ENCODE measurements around the gene BRD3.

BRD3 gene

DNA sequence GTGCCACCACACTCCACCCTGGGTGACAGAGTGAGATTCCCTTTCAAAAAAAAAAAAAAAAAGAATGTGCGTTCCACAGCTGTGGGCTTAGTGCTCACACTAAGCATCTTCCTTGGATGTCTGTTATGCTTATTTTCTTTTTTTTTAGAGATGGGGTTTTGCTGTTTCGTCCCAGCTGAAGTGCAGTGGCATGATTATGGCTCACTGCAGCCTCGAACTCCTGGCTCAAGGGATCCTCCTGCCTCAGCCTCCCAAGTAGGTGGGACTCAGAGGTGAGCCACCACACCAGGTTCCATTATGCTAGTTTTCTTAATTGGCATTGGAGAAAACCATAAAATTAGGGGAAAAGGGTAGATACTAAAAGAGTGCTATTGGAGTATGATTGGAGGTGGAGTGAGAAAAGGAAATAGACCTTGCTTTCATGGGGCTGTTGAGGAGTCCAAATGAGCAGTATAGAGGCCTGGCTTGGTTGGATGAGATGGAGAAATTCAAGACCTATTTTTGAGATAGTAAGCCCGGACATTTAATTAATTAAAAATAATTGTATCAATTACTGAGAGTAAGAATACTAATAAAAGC, 43.5 kb downstream of the BRD3 start:
- TF ChIP-seq, protein P1, sequence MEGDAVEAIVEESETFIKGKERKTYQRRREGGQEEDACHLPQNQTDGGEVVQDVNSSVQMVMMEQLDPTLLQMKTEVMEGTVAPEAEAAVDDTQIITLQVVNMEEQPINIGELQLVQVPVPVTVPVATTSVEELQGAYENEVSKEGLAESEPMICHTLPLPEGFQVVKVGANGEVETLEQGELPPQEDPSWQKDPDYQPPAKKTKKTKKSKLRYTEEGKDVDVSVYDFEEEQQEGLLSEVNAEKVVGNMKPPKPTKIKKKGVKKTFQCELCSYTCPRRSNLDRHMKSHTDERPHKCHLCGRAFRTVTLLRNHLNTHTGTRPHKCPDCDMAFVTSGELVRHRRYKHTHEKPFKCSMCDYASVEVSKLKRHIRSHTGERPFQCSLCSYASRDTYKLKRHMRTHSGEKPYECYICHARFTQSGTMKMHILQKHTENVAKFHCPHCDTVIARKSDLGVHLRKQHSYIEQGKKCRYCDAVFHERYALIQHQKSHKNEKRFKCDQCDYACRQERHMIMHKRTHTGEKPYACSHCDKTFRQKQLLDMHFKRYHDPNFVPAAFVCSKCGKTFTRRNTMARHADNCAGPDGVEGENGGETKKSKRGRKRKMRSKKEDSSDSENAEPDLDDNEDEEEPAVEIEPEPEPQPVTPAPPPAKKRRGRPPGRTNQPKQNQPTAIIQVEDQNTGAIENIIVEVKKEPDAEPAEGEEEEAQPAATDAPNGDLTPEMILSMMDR (IDR thresholded peaks at IDR 0.05; ENCODE audit: low read depth, low read length) = no peak
- no peak for DNase-seq (ENCODE audit: extremely low read depth, low read depth)

DNA sequence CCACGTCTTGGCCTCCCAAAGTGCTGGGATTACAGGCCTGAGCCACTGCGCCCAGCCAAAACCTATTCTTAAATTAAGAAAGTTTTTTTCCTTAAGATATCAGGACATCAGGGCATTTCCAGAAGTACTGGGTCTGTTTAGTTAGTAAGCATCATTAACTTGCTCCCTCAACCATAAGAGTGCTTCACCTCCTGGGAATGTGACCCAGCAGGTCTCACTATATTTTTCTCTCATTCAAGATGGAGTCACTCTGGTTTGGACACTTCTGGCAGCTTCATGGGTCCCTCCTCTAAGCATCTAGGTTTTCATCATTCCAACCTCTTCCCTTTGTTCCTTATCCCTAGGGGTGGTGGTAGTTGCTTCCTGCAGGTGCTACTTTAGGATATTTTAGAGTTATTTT, 52.9 kb downstream of the BRD3 start:
- no peak for DNase-seq (ENCODE audit: extremely low read depth, low read depth)

DNA sequence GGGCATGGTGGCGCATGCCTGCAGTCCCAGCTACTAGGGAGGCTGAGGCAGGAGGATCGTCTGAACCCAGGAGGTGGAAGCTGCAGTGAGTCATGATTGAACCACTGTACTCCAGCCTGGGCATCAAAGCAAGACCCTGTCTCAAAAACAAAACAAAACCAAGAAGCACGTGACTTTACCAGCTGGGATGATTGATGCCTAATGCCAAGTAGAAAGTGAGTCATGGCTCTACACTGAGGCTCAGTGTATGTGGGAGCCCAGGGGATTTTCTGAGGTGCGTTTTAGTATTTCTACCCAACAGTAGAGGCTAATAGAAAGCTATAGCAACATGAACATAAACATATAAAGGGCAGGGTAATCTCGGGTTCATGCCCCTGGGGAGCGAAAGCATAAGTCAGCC, 56.4 kb downstream of the BRD3 start:
- no peak for DNase-seq (ENCODE audit: extremely low read depth, low read depth)
- TF ChIP-seq, protein P1 (IDR thresholded peaks at IDR 0.05; ENCODE audit: low read depth, low read length) = no peak

More for the DNA sequence above, 52.9 kb downstream of the BRD3 start:
- TF ChIP-seq, protein P1 (IDR thresholded peaks at IDR 0.05; ENCODE audit: low read depth, low read length) = no peak

DNA sequence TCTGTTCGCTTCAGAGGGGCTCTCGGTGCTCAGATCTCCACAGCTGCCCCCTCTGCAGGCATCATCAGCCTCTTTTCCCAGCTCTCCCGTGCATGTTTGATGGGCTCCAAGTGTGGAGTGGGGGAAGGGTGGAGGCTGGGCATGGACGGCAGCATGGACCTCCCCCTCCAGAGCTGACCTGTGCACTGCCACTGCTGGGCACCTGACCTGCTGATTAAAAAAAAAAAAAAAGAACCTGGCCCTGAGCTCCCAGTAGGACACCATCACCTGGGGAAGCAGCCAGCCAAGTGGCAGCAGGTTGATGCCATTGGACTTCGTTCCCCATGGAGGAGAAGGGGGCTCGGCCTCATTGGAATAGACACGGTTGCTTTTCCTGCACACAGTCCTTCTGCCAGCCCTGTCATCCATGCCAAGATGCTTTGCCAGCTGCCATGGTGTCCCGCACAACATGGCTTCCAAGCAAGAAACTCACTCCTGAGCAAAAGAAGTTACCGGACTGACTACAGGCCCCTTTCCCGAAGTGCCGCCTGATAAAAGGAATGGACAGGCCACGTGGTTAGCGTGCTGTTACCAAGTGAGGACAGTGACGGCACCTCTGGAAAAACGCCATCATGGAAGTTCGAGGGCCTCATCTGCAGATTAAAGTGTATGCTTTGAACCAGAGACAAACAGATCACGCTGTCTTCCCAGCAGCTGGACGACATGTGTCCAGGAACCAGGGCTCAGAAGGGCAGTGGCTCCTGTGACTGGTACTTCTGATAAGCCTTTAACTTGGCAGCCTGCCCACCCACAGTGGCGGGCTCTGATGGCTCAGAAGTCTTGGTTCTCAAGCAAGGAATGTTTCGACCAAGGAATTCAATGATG, 57.3 kb downstream of the BRD3 start:
- TF ChIP-seq, protein P1 (IDR thresholded peaks at IDR 0.05; ENCODE audit: low read depth, low read length) = no peak
- DNase-seq (ENCODE audit: extremely low read depth, low read depth) = no peak

DNA sequence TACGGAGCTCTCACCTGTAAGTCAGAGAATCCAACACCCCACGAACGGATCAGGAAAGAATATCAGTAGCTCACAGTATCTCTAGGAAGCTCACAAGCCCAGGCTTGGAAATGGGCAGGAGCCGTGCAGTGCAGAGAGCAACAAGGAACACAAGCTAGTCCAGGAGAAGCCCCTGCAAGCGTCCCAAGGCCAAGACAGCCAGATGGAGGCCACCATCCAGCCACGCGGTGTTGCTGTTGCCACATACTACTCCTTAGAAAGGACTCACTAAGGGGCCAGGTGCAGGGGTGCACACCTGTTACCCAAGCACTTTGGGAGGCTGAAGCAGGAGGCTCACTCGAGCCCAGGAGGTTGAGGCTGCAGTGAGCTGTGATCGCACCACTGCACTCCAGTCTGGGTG, 60.3 kb downstream of the BRD3 start:
- DNase-seq (ENCODE audit: extremely low read depth, low read depth) = no peak
- TF ChIP-seq, protein P1 (IDR thresholded peaks at IDR 0.05; ENCODE audit: low read depth, low read length) = no peak

DNA sequence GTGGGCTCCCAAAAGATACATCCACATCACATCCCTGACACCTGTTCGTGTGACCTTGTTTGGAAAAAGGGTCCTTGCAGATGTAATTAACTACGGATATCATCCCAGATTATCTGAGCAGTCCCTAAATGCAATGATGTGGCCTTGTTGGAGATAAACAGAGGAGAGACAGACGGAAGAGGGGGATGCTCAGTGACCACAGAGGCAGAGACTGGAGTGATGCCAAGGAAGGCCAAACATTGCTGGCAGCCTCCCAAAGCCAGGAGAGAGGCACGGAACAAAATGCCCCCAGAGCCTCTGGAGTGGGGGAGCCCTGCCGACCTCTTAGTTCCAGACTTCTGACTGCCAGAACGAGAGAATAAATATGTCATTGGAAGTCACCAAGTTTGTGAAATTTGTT, 60.7 kb downstream of the BRD3 start:
- DNase-seq (ENCODE audit: extremely low read depth, low read depth) = no peak
- TF ChIP-seq, protein P1 (IDR thresholded peaks at IDR 0.05; ENCODE audit: low read depth, low read length) = no peak

DNA sequence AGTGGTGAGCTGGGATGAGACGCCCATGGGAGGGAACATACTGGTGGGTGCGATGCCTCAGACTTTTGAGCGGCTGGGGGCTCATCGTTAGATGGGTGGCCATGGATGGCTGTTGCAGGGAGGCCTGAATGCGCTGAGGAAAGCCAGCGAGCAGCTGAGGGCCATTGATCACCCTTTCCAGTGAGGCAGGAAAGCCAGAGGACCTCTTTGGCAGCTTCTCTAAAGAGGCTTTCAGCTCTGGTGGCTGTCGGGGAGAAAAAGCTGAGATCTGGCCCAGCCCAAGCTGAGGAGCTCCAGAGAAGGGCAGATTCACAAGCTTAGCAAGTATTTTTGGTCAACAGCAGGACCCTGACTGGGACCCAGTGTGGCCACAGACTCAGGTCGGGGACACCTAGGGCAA, 62.4 kb downstream of the BRD3 start:
- TF ChIP-seq, protein P1 (IDR thresholded peaks at IDR 0.05; ENCODE audit: low read depth, low read length) = no peak
- DNase-seq (ENCODE audit: extremely low read depth, low read depth) = no peak

Measured in AG09319 (cell line).